AG10803 (cell line): ENCODE results near the gene CDK1.
A peak's percentile ranks its signal among the peaks of the same experiment; 100 is the strongest.

Source experiments
- DNase-seq: peaks from one replicate; pipeline ENCODE4 v3.0.0; 2010; ENCODE audit warnings: low read depth
- H3K4me3 ChIP-seq: 2 replicates; pipeline ENCODE4 v1.5.1; 2011; ENCODE audit warnings: mild to moderate bottlenecking, low read length, control low read depth
- CTCF ChIP-seq: conservative IDR thresholded peaks from 2 replicates; pipeline ENCODE4 v1.5.1; 2011; ENCODE audit warnings: mild to moderate bottlenecking, low read length, control low read depth, inconsistent platforms

The CDK1 gene

DNA sequence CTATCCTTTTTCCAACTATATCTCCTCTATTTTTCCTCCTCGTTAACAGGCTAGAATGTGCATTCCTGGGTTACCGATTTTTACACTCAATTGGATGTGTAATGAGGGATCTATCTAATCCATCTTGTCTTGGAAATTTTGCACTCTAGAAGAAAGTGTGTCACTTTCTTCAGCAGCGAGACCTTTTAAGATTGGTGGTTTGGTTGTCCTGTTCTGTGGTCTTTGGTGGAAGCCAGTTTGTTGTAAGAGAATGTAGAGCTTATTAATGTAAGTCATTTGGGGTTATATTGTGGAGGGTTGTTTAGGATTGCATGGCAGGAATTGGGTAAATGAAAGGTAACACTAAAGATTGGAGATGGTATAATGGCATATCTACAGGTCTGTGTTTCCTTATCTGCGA is 16.7 kb downstream of the CDK1 start:
- DNase-seq, result no peak
- TF ChIP-seq CTCF, result no peak
- H3K4me3 ChIP-seq, result no peak overlapping the region

DNA sequence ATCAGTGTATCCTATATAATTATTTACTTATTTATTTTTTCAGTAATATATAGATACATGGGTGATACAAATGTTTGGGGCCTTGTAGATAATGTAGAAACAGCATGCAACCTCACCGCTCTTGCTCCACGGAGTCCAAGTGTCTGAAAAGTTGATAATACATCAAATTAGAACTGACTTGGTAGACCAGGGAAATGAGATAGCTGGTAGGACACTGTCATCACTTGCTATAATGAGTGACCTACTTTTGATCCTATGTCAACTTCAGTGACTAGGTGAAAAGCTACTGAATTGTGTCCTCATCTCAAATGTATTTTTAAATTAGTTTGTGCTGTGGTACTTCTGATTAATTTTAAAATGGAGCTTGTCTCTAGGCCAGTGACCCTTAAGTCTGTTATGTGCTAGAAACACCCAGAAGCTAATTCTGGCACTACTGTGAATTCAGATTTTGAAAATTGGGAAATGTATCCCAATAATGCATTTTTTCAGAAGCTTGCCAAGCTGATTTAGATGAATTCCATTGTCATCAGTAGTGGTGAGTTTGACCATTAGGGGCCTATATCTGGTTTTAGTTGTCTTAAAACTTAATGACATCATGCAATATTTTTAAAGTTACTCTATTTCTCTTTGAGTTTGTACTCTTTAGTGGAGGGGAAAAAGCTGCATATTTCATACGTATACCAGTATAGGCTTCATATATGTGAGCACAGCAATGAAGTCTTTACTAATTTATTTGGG is 17.4 kb downstream of the CDK1 start:
- DNase-seq, result no peak
- no peak overlapping the region for H3K4me3 ChIP-seq
- TF ChIP-seq CTCF, result no peak

GRCh38 chr10:60796481-60796880 is 18.2 kb downstream of the CDK1 start:
- TF ChIP-seq CTCF, result no peak
- H3K4me3 ChIP-seq, result no peak overlapping the region
- DNase-seq, result no peak

DNA sequence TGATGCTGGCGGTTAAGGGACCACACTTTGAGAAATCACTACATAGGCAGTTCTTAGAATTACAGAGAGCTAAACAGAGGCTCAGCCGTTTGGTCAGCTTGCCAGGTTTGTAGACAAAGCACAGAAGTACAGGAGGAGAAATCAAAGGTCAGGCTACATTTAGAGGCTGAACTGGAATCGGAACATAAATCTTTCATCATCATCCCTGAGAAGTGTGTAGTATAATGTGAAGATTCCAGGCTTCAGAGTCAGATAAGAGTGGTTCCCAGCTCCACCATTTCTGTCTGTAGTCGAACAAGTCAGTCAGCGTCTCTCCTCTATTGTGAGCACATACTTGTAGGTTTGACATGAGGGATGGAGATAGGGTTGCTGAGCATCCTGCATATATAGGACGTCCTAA is 18.9 kb downstream of the CDK1 start:
- TF ChIP-seq CTCF, result no peak
- H3K4me3 ChIP-seq, result no peak overlapping the region
- no peak for DNase-seq

GRCh38 chr10:60798031-60798430 is 19.8 kb downstream of the CDK1 start:
- peak; percentile 27 for DNase-seq
- no peak for TF ChIP-seq CTCF
- H3K4me3 ChIP-seq, result no peak overlapping the region

- no peak for DNase-seq
- no peak overlapping the region for H3K4me3 ChIP-seq
- no peak for TF ChIP-seq CTCF
These were observed 20.6 kb downstream of the CDK1 start for GRCh38 chr10:60798870-60799269.

DNA sequence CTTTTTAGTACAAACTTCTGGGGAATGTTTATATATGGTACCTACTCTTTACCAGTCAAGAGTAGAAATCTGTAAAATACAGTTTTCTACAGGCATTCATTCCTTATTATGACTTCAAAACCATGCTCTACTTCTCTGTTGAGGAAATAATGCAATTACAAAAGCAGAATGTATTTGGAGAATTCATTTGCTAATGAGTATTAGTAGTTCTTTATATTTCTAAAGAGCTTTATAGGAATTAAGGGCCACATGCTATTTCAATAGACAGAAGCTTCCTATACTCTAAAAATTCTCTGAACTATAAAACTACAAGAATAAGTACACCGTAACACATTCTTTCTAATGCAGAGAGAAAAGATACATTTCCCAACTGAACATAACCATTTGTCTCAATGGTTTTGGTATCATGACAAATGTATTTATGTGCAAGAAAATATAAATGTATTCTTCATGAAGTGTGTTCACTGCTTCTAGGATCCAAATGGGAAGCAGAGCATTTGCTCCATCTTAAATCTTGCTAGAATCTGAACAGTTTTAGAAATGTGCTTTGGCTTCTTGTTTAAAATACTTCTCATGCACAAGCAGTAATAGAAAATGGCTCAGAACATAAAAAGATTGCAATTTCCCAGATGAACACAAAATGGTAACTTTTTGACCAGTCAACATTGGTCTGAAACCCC is 21.8 kb downstream of the CDK1 start:
- DNase-seq, result no peak
- no peak for TF ChIP-seq CTCF
- no peak overlapping the region for H3K4me3 ChIP-seq
